ENCODE measurements around the gene CCT6B. TPM values are rescaled to one million over a fixed set of nuclear protein-coding genes. Genes with fewer than 3 reads are reported as not detected.

The CCT6B gene
- total RNA-seq, 1 experiment from 2014 or later: 3.7 TPM

GRCh38 chr17:34899643-34900291 lies 61.5 kb downstream of the CCT6B start:
- no TSS peak for BruUV-seq (replicated peaks)
- POLR2A ChIA-PET (ENCODE audit: unreplicated experiment): no interaction called here
- H3K4me3 ChIP-seq: no peak overlapping the region
- CTCF ChIA-PET: no interaction called here
- no peak overlapping the region for H3K4me2 ChIP-seq
- no peaks in the 10 kb centered on the region for H3K36me3 ChIP-seq (ENCODE audit: low read depth)
- H3K27ac ChIP-seq: no peak overlapping the region
- no peaks in the 10 kb centered on the region for H3K4me1 ChIP-seq (replicated peaks; ENCODE audit: insufficient read depth)
- no peaks in the 10 kb centered on the region for H4K20me1 ChIP-seq (ENCODE audit: insufficient read depth)
- no peak for DNase-seq
- TF ChIP-seq EZH2 (IDR thresholded peaks at IDR 0.05; ENCODE audit: low read depth) (no peak), CTCF (conservative IDR thresholded peaks at IDR 0.05) (no peak)
- intact Hi-C loops (cut with micrococcal nuclease; ENCODE audit: unreplicated experiment): no loop called here
- H3F3A ChIP-seq (ENCODE audit: insufficient read depth, low read depth): no peaks in the 10 kb centered on the region
- peaks cover 77% of the 10 kb centered on the region for H3K27me3 ChIP-seq (ENCODE audit: insufficient read depth, low read depth)
- no peak overlapping the region for H2AFZ ChIP-seq
- no peaks in the 10 kb centered on the region for H3K79me2 ChIP-seq (ENCODE audit: low read depth)
- H3K9me2 ChIP-seq (ENCODE audit: insufficient read depth): no peaks in the 10 kb centered on the region
- no peaks in the 10 kb centered on the region for H3K9me3 ChIP-seq (ENCODE audit: insufficient read depth, low read depth)

- H3K9me3 ChIP-seq (ENCODE audit: insufficient read depth, low read depth): no peaks in the 10 kb centered on the region
- POLR2A ChIA-PET (ENCODE audit: unreplicated experiment): no interaction called here
- H3K27ac ChIP-seq: no peak overlapping the region
- intact Hi-C loops (cut with micrococcal nuclease; ENCODE audit: unreplicated experiment): no loop called here
- no peak for TF ChIP-seq EZH2 (IDR thresholded peaks at IDR 0.05; ENCODE audit: low read depth)
- TF ChIP-seq CTCF (conservative IDR thresholded peaks at IDR 0.05): no peak
- no peaks in the 10 kb centered on the region for H3K79me2 ChIP-seq (ENCODE audit: low read depth)
- no peaks in the 10 kb centered on the region for H3F3A ChIP-seq (ENCODE audit: insufficient read depth, low read depth)
- no peaks in the 10 kb centered on the region for H4K20me1 ChIP-seq (ENCODE audit: insufficient read depth)
- no peaks in the 10 kb centered on the region for H3K4me1 ChIP-seq (replicated peaks; ENCODE audit: insufficient read depth)
- no TSS peak for BruUV-seq (replicated peaks)
- DNase-seq: no peak
- H3K36me3 ChIP-seq (ENCODE audit: low read depth): no peaks in the 10 kb centered on the region
- no peaks in the 10 kb centered on the region for H3K9me2 ChIP-seq (ENCODE audit: insufficient read depth)
- no peak overlapping the region for H2AFZ ChIP-seq
- H3K4me3 ChIP-seq: no peak overlapping the region
- CTCF ChIA-PET: no interaction called here
- H3K4me2 ChIP-seq: no peak overlapping the region
- peaks cover 73% of the 10 kb centered on the region for H3K27me3 ChIP-seq (ENCODE audit: insufficient read depth, low read depth)
Measured at GRCh38 chr17:34895383-34895782, 65.9 kb downstream of the CCT6B start.

GRCh38 chr17:34894964-34895363 lies 66.3 kb downstream of the CCT6B start:
- H2AFZ ChIP-seq: no peak overlapping the region
- no peaks in the 10 kb centered on the region for H3K79me2 ChIP-seq (ENCODE audit: low read depth)
- no peaks in the 10 kb centered on the region for H4K20me1 ChIP-seq (ENCODE audit: insufficient read depth)
- DNase-seq: no peak
- BruUV-seq (replicated peaks): no TSS peak
- H3K4me2 ChIP-seq: no peak overlapping the region
- intact Hi-C loops (cut with micrococcal nuclease; ENCODE audit: unreplicated experiment): no loop called here
- H3K27me3 ChIP-seq (ENCODE audit: insufficient read depth, low read depth): peaks cover 73% of the 10 kb centered on the region
- no peaks in the 10 kb centered on the region for H3K36me3 ChIP-seq (ENCODE audit: low read depth)
- no peaks in the 10 kb centered on the region for H3K9me2 ChIP-seq (ENCODE audit: insufficient read depth)
- no peaks in the 10 kb centered on the region for H3K9me3 ChIP-seq (ENCODE audit: insufficient read depth, low read depth)
- no peaks in the 10 kb centered on the region for H3F3A ChIP-seq (ENCODE audit: insufficient read depth, low read depth)
- CTCF ChIA-PET: no interaction called here
- POLR2A ChIA-PET (ENCODE audit: unreplicated experiment): no interaction called here
- H3K4me1 ChIP-seq (replicated peaks; ENCODE audit: insufficient read depth): no peaks in the 10 kb centered on the region
- TF ChIP-seq CTCF (conservative IDR thresholded peaks at IDR 0.05): no peak
- TF ChIP-seq EZH2 (IDR thresholded peaks at IDR 0.05; ENCODE audit: low read depth): no peak
- no peak overlapping the region for H3K27ac ChIP-seq
- H3K4me3 ChIP-seq: no peak overlapping the region
